AG10803 (cell line): ENCODE data around the gene TRIM28.

ENCODE experiments used
- DNase-seq: peaks from one replicate; pipeline ENCODE4 v3.0.0; 2010; ENCODE audit warnings: low read depth
- H3K4me3 ChIP-seq: 2 replicates; pipeline ENCODE4 v1.5.1; 2011; ENCODE audit warnings: mild to moderate bottlenecking, low read length, control low read depth
- TF ChIP-seq, protein P1 (sequence below): conservative IDR thresholded peaks from 2 replicates; pipeline ENCODE4 v1.5.1; 2011; ENCODE audit warnings: mild to moderate bottlenecking, low read length, control low read depth, inconsistent platforms

TRIM28 gene

DNA sequence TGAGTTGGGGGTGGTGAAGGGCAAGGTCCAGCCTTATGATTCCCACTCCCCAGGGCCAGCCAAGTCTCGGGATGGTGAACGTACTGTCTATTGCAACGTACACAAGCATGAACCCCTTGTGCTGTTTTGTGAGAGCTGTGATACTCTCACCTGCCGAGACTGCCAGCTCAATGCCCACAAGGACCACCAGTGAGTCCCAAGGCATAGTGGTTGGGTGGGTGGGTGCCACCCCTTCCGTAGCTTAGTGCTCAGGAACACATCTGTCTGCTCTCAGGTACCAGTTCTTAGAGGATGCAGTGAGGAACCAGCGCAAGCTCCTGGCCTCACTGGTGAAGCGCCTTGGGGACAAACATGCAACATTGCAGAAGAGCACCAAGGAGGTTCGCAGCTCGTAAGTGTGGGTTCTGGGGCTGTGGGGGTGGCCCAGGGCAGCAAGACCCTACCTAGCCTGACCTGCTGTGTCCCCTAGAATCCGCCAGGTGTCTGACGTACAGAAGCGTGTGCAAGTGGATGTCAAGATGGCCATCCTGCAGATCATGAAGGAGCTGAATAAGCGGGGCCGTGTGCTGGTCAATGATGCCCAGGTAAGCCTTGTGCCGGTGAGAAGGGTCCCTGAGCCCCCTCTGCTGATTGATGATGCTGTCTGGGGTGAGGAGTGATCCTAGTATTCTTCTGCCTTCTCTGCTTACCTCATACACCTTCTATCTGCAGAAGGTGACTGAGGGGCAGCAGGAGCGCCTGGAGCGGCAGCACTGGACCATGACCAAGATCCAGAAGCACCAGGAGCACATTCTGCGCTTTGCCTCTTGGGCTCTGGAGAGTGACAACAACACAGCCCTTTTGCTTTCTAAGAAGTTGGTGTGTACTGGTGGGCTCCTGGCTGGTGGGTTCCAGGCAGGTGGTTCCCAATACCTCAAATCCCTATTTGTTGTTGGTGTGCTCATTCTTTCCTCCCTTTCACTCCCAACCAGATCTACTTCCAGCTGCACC lies 3.8 kb downstream of the TRIM28 start:
- peak overlapping the region; percentile 86 for H3K4me3 ChIP-seq
- TF ChIP-seq, protein P1, sequence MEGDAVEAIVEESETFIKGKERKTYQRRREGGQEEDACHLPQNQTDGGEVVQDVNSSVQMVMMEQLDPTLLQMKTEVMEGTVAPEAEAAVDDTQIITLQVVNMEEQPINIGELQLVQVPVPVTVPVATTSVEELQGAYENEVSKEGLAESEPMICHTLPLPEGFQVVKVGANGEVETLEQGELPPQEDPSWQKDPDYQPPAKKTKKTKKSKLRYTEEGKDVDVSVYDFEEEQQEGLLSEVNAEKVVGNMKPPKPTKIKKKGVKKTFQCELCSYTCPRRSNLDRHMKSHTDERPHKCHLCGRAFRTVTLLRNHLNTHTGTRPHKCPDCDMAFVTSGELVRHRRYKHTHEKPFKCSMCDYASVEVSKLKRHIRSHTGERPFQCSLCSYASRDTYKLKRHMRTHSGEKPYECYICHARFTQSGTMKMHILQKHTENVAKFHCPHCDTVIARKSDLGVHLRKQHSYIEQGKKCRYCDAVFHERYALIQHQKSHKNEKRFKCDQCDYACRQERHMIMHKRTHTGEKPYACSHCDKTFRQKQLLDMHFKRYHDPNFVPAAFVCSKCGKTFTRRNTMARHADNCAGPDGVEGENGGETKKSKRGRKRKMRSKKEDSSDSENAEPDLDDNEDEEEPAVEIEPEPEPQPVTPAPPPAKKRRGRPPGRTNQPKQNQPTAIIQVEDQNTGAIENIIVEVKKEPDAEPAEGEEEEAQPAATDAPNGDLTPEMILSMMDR = no peak
- DNase-seq = no peak

GRCh38 chr19:58548859-58549663 lies 5.2 kb downstream of the TRIM28 start:
- TF ChIP-seq, protein P1 = no peak
- DNase-seq = no peak
- H3K4me3 ChIP-seq = no peak overlapping the region

DNA sequence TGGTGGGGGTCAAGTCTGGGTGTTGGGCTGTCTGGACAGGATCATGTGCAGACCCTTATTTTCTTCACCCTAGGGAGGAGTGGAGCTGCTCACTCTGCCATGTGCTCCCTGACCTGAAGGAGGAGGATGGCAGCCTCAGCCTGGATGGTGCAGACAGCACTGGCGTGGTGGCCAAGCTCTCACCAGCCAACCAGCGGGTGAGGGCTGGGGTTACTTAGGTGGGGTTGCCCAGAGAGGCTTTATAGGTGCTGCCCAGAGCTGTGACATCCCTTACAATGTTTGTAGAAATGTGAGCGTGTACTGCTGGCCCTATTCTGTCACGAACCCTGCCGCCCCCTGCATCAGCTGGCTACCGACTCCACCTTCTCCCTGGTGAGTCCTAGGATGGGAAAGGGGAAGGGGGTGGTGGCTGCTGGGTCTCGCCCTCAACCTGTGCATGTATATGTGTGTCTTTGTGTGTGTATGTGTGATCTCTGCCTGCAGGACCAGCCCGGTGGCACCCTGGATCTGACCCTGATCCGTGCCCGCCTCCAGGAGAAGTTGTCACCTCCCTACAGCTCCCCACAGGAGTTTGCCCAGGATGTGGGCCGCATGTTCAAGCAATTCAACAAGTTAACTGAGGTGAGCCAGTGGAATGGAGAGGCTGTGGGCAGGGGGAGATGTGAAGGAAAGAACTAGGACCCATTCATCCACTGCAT lies 5.9 kb downstream of the TRIM28 start:
- TF ChIP-seq, protein P1 = no peak
- H3K4me3 ChIP-seq = no peak overlapping the region
- no peak for DNase-seq

- no peak overlapping the region for H3K4me3 ChIP-seq
- TF ChIP-seq, protein P1 = no peak
- DNase-seq = no peak
Observed at GRCh38 chr19:58550362-58551122, 6.7 kb downstream of the TRIM28 start.

DNA sequence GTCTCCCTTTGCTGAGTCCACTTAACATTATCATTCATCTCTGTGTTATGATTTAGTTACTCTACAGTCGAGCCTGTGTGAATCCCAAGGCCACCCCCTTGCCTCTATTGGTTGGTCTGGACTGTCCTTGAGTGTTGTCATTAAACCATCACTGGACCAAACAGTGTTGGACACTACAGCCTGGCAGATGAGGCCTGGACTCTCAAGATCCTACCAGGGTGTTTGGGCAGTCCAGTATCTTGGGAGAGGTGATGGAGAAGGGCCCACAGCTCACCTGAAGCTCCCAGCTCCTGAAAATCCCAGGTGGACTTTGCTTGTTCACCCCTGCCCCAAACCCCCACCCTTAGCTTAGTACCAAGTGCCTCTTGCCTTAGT lies 7.2 kb downstream of the TRIM28 start:
- TF ChIP-seq, protein P1 = no peak
- DNase-seq = no peak
- no peak overlapping the region for H3K4me3 ChIP-seq
